ENCODE measurements around the gene MCM9.

Gene MCM9

GRCh38 chr6:118931436-118931835, 3.5 kb downstream of the MCM9 start:
- no peak for DNase-seq

GRCh38 chr6:118930680-118931079, 4.3 kb downstream of the MCM9 start:
- no peak for DNase-seq

GRCh38 chr6:118923035-118923434, 11.9 kb downstream of the MCM9 start:
- no peak for DNase-seq

- no peak for DNase-seq
Observed at GRCh38 chr6:118921084-118921483, 13.9 kb downstream of the MCM9 start.

GRCh38 chr6:118918329-118918725, 16.6 kb downstream of the MCM9 start:
- no peak for DNase-seq

- DNase-seq: no peak
Observed at GRCh38 chr6:118917546-118918328, 17.2 kb downstream of the MCM9 start.

GRCh38 chr6:118914598-118914997, 20.4 kb downstream of the MCM9 start:
- DNase-seq: no peak

- DNase-seq: no peak
Observed at GRCh38 chr6:118913161-118913560, 21.8 kb downstream of the MCM9 start.

- DNase-seq: peak; percentile 56
Observed at GRCh38 chr6:118912646-118913045, 22.3 kb downstream of the MCM9 start.

- no peak for DNase-seq
Observed at GRCh38 chr6:118908441-118908840, 26.5 kb downstream of the MCM9 start.

GRCh38 chr6:118905851-118906250, 29.1 kb downstream of the MCM9 start:
- no peak for DNase-seq

GRCh38 chr6:118905084-118905483, 29.9 kb downstream of the MCM9 start:
- no peak for DNase-seq

GRCh38 chr6:118903691-118904090, 31.3 kb downstream of the MCM9 start:
- no peak for DNase-seq

GRCh38 chr6:118903138-118903537, 31.8 kb downstream of the MCM9 start:
- DNase-seq: no peak

GRCh38 chr6:118902726-118903125, 32.2 kb downstream of the MCM9 start:
- no peak for DNase-seq

GRCh38 chr6:118899948-118900347, 35.0 kb downstream of the MCM9 start:
- DNase-seq: no peak

- no peak for DNase-seq
Observed at GRCh38 chr6:118897386-118897785, 37.6 kb downstream of the MCM9 start.

- DNase-seq: peak; percentile 24
Observed at GRCh38 chr6:118896339-118897136, 38.4 kb downstream of the MCM9 start.

GRCh38 chr6:118895859-118896258, 39.1 kb downstream of the MCM9 start:
- DNase-seq: no peak

- no peak for DNase-seq
Observed at GRCh38 chr6:118895261-118895560, 39.7 kb downstream of the MCM9 start.

GRCh38 chr6:118894425-118895260, 40.3 kb downstream of the MCM9 start:
- DNase-seq: peak; percentile 34

GRCh38 chr6:118893807-118894424, 41.0 kb downstream of the MCM9 start, which contains the start of gene ASF1A:
ASF1A (plus strand) TSS chr6:118894152; CDS start chr6:118894414, 262 bp downstream.
- DNase-seq: peak; percentile 98
